ENCODE results near the gene MOB3C. TPM values are rescaled to one million over a fixed set of nuclear protein-coding genes. Genes with fewer than 3 reads are reported as not detected.
A peak's percentile ranks its signal among the peaks of the same experiment; 100 is the strongest.
"Not testable (repeated sequence)": the region's sequence is repeated elsewhere in the genome, so short reads cannot be mapped to it uniquely, and the experiment has no call there.

The MOB3C gene
- 5.7 and 15.2 TPM in 2 replicates for total RNA-seq

- DNase-seq (ENCODE audit: extremely low read depth, low read depth, low spot score), result no peak
These were observed at the start of gene MOB3C for GRCh38 chr1:46616277-46617107. Gene MOB3C, minus strand, starts transcription at chr1:46616811. Its CDS starts 3,490 bp downstream, at chr1:46613321.

- no peak for DNase-seq (ENCODE audit: extremely low read depth, low read depth, low spot score)
These were observed 49.4 kb upstream of the MOB3C start for GRCh38 chr1:46665983-46666382.

DNA sequence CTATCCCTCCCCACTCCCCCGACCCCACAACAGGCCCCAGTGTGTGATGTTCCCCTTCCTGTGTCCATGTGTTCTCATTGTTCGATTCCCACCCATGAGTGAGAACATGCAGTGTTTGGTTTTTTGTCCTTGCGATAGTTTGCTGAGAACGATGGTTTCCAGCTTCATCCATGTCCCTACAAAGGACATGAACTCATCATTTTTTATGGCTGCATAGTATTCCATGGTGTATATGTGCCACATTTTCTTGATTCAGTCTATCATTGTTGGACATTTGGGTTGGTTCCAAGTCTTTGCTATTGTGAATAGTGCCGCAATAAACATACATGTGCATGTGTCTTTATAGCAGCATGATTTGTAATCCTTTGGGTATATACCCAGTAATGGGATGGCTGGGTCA is 46.3 kb upstream of the MOB3C start:
- DNase-seq (ENCODE audit: extremely low read depth, low read depth, low spot score), result not testable (repeated sequence)

DNA sequence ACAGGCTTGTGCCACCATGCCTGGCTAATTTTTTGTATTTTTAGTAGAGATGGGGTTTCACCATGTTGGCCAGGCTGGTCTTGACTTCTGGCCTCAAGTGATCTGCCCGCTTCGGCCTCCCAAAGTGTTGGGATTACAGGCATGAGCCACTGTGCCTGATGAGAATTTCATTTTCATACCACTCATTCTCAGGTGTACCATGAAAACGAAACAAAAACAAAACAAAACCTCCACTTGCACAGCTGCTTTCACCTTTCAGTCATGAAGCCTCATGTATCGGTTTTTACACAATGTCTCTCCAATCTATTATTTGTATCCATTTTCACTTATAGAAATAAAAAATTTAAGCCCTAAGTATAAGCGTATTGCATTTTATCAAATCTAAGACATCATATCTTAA is 43.5 kb upstream of the MOB3C start:
- DNase-seq (ENCODE audit: extremely low read depth, low read depth, low spot score), result not testable (repeated sequence)

- DNase-seq (ENCODE audit: extremely low read depth, low read depth, low spot score), result no peak
These were observed 42.8 kb upstream of the MOB3C start for GRCh38 chr1:46659307-46659870.

DNA sequence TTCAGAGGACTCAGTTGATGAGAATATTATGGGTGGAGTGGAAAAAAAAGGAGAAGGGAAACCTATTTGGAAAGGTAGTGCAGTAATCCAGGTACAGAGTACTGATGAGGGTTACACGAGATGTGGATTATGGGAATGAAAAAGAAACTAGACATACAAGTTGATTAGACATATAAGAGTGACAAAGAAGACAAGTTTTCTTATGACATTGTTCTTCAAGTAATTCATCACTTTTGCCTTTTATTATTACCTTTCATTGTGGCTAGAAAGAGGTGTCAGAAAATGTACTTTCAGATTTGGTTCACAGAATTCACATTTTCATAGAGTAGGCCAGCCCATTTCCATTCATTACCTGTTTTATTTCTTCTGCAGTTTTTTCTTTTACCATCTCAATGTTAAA is 41.2 kb upstream of the MOB3C start:
- no peak for DNase-seq (ENCODE audit: extremely low read depth, low read depth, low spot score)

DNA sequence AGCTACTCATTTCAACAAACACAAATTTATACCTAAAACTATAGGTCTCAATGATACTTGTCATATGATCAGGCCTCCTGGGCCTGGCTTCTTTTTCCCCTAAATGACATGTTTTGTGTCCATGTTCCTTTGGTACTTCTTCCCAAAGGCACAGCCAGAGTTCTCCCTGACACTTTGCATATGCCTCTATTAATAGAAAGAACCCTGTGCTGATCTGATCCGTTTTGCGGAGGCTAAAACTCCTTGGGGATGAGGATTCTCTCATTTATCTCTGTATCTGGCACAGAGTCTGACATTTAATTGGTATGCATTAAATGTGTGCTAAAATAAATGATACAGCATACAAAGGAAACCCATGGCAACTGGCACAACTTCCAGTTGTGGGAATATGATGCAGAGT is 40.0 kb upstream of the MOB3C start:
- DNase-seq (ENCODE audit: extremely low read depth, low read depth, low spot score), result no peak

DNA sequence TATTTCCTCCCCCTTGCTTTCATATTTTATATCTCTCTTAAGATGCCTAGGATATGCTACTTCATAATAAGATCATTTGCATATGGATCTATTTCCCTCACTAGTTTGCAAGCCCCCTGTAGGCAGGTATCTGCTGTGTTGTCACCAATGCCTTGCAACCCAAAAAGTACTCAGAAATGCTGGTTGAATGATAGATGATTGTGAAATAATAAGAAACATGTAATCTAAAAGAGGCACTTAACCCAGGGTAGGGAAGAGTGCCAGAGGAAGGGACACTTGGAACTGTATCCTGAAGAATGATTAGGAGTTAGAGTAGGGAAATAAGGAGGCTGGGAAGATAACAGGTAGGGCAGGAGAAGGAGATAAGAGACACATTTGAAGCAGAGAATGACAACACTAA is 39.2 kb upstream of the MOB3C start:
- no peak for DNase-seq (ENCODE audit: extremely low read depth, low read depth, low spot score)

DNA sequence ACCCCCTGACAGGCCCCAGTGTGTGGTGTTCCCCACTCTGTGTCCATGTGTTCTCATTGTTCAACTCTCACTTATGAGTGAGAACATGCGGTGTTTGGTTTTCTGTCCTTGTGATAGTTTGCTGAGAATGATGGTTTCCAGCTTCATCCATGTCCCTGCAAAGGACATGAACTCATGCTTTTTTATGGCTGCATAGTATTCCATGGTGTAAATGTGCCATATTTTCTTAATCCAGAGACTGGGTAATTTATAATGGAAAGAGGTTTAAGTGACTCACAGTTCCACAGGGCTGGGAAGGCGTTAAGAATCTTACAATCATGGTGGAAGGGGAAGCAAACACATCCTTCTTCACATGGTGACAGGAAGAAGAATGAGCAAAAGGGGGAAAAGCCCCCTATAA is 38.1 kb upstream of the MOB3C start:
- DNase-seq (ENCODE audit: extremely low read depth, low read depth, low spot score), result not testable (repeated sequence)

DNA sequence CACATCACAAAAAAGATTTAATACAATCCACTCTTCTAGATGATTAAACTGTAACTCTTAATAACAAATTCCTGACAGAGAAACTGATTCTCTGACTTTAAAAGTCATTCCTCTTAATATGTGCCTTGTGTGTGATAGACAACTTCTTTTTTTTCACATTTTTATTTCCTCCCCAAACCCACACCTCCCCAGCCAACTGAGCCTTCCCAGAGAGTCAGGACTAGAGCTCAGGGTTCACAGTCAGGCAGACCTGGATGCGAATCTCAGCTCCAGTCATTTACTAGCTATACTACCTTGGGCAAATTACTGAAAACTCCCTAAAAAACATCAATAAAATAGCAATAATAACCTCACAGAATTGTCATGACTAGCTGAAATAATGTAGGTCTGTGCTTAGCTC is 37.4 kb upstream of the MOB3C start:
- no peak for DNase-seq (ENCODE audit: extremely low read depth, low read depth, low spot score)

GRCh38 chr1:46653405-46653958 is 36.9 kb upstream of the MOB3C start:
- no peak for DNase-seq (ENCODE audit: extremely low read depth, low read depth, low spot score)

GRCh38 chr1:46652321-46653100 is 35.9 kb upstream of the MOB3C start:
- no peak for DNase-seq (ENCODE audit: extremely low read depth, low read depth, low spot score)

- not testable (repeated sequence) for DNase-seq (ENCODE audit: extremely low read depth, low read depth, low spot score)
These were observed 34.5 kb upstream of the MOB3C start for GRCh38 chr1:46651152-46651551.

- no peak for DNase-seq (ENCODE audit: extremely low read depth, low read depth, low spot score)
These were observed 33.9 kb upstream of the MOB3C start for GRCh38 chr1:46650491-46650890.

GRCh38 chr1:46649764-46650163 is 33.2 kb upstream of the MOB3C start:
- DNase-seq (ENCODE audit: extremely low read depth, low read depth, low spot score), result no peak

- no peak for DNase-seq (ENCODE audit: extremely low read depth, low read depth, low spot score)
These were observed 31.0 kb upstream of the MOB3C start for GRCh38 chr1:46647611-46648010.

DNA sequence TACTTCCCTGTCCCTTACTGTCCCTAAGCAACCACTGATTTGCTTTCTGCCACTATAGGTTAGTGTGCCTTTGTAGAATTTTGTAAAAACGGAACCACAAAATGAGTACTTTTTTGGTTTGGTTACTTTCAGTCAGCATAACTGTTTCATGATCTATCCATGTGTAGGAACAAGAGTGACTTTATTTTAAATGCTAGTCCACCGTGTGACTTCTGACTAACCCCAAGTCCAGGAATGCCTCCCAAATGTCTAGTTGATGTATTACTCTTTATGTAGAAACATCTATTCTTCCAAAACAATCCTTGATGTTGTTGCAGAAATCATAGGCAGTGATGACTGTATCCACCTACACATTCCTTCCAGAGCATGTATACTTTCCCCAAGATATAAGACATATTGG is 30.2 kb upstream of the MOB3C start:
- DNase-seq (ENCODE audit: extremely low read depth, low read depth, low spot score), result no peak

DNA sequence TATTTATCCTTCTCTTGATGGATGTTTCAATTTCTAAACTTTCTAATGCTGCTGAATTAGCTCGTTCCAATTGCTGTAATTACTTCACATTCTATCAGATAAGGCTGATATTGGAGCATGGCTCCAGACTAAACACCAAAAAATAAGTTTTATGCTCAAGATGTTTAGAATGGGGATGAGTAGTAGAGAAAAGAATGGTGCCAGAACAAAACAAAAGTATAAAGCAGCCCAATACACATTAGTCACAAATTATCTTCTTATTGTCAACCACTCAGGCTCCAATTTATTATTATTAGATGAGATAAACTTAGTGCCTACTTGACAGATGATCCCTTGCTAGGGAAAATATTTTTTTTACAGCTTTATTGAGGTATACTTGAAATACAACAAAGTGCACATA is 29.7 kb upstream of the MOB3C start:
- no peak for DNase-seq (ENCODE audit: extremely low read depth, low read depth, low spot score)

- DNase-seq (ENCODE audit: extremely low read depth, low read depth, low spot score), result no peak
These were observed 29.2 kb upstream of the MOB3C start for GRCh38 chr1:46645815-46646214.

DNA sequence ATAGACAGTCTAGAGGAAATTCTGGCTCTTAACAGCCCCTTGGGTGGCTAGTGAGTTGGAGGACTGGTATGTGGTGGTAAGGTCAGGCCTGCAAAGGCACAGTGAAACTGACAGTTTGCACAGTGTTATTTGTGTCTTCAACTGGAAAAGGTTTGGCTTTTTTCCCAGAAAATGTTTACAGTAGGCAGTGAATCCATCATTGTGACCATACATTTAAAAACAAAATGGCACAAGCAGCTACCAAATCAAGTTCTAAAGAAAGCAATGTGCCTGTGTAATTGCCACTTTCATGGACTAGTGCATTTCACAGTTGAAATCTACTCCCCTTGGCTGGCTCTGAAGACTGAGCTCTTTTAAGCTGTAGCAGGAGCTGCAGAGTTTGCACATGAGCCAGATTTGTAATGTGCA is 26.8 kb upstream of the MOB3C start:
- peak; percentile 18 for DNase-seq (ENCODE audit: extremely low read depth, low read depth, low spot score)

GRCh38 chr1:46642115-46642680 is 25.6 kb upstream of the MOB3C start:
- DNase-seq (ENCODE audit: extremely low read depth, low read depth, low spot score), result no peak
